ENCODE data around the gene TMEM222. TPM values are rescaled to one million over a fixed set of nuclear protein-coding genes. Genes with fewer than 3 reads are reported as not detected.

Gene TMEM222
- polyA plus RNA-seq, 4 donors, result 29.8 to 44.2 (median 35.2) TPM

- no peak for DNase-seq (ENCODE audit: low read depth in 4 of 4, low spot score in 3 of 4)
These were observed 35.5 kb downstream of the TMEM222 start for GRCh38 chr1:27357281-27358037.

GRCh38 chr1:27358038-27358927, 36.3 kb downstream of the TMEM222 start:
- no peak for DNase-seq (ENCODE audit: low read depth in 4 of 4, low spot score in 3 of 4)

- no peak for DNase-seq (ENCODE audit: low read depth in 4 of 4, low spot score in 3 of 4)
These were observed 37.0 kb downstream of the TMEM222 start for GRCh38 chr1:27358928-27359313.

GRCh38 chr1:27359822-27360158, 37.8 kb downstream of the TMEM222 start:
- DNase-seq (ENCODE audit: low read depth in 4 of 4, low spot score in 3 of 4), result no peak

GRCh38 chr1:27360159-27361043, 38.4 kb downstream of the TMEM222 start:
- DNase-seq (ENCODE audit: low read depth in 4 of 4, low spot score in 3 of 4), result no peak

GRCh38 chr1:27361044-27361402, 39.1 kb downstream of the TMEM222 start:
- no peak for DNase-seq (ENCODE audit: low read depth in 4 of 4, low spot score in 3 of 4)

- no peak for DNase-seq (ENCODE audit: low read depth in 4 of 4, low spot score in 3 of 4)
These were observed 39.6 kb downstream of the TMEM222 start for GRCh38 chr1:27361553-27361952.

- no peak for DNase-seq (ENCODE audit: low read depth in 4 of 4, low spot score in 3 of 4)
These were observed 42.1 kb downstream of the TMEM222 start for GRCh38 chr1:27363766-27364695.

- no peak for DNase-seq (ENCODE audit: low read depth in 4 of 4, low spot score in 3 of 4)
These were observed 42.9 kb downstream of the TMEM222 start for GRCh38 chr1:27364696-27365371.

GRCh38 chr1:27365372-27366112, 43.6 kb downstream of the TMEM222 start:
- peak in 2 of 4 donors; percentile 77 to 78 for DNase-seq (ENCODE audit: low read depth in 4 of 4, low spot score in 3 of 4)

GRCh38 chr1:27366113-27366410, 44.1 kb downstream of the TMEM222 start:
- DNase-seq (ENCODE audit: low read depth in 4 of 4, low spot score in 3 of 4), result peak in 1 of 4 donors; percentile 57

- DNase-seq (ENCODE audit: low read depth in 4 of 4, low spot score in 3 of 4), result no peak
These were observed 44.6 kb downstream of the TMEM222 start, which contains the start of gene MAP3K6 for GRCh38 chr1:27366411-27367159. MAP3K6 (minus strand) TSS chr1:27366961; CDS start chr1:27366597, 364 bp downstream.

GRCh38 chr1:27367160-27367650, 45.2 kb downstream of the TMEM222 start:
- no peak for DNase-seq (ENCODE audit: low read depth in 4 of 4, low spot score in 3 of 4)

GRCh38 chr1:27368869-27369582, 47.1 kb downstream of the TMEM222 start:
- no peak for DNase-seq (ENCODE audit: low read depth in 4 of 4, low spot score in 3 of 4)

GRCh38 chr1:27372022-27372807, 50.3 kb downstream of the TMEM222 start:
- no peak for DNase-seq (ENCODE audit: low read depth in 4 of 4, low spot score in 3 of 4)

Data from left renal pelvis (tissue), 4 donors.